ENCODE data around the gene TTC9. TPM values are rescaled to one million over a fixed set of nuclear protein-coding genes. Genes with fewer than 3 reads are reported as not detected.
A peak's percentile ranks its signal among the peaks of the same experiment; 100 is the strongest.

The TTC9 gene
- total RNA-seq, 1 experiment from 2014 or later, result 9.3 TPM

DNA sequence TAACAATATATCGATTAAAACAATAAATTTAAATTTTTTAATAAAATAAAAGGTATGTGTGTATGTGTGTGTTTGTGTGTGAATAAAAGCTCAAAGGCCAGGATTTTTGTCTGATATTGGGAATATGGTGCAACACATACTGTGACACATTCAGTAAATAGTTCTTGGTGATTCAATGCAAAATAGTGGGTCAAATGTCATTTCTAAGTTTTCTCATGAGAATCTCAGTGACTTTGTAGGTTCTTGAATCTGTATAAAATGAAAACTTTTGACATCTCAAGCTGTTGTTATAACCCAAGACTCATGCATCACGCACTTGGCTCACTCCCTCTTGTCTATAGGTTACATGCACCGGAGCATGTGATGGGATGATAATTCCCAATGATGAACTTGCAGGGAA, 25.1 kb upstream of the TTC9 start:
- no peaks in the 10 kb centered on the region for H3F3A ChIP-seq (ENCODE audit: insufficient read depth, low read depth)
- no peaks in the 10 kb centered on the region for H3K79me2 ChIP-seq (ENCODE audit: low read depth)
- H3K9me2 ChIP-seq (ENCODE audit: insufficient read depth), result no peaks in the 10 kb centered on the region
- H3K27me3 ChIP-seq (ENCODE audit: insufficient read depth, low read depth), result no peaks in the 10 kb centered on the region
- CTCF ChIA-PET, result no interaction called here
- no peaks in the 10 kb centered on the region for H4K20me1 ChIP-seq (ENCODE audit: insufficient read depth)
- H3K4me2 ChIP-seq, result peak overlapping the region; percentile 15; the same call in 1 of the 2 replicates
- no peaks in the 10 kb centered on the region for H3K36me3 ChIP-seq (ENCODE audit: low read depth)
- intact Hi-C loops (cut with micrococcal nuclease; ENCODE audit: unreplicated experiment), result no loop called here
- peak in 1 of 2 experiments; percentile 60 for DNase-seq
- H3K27ac ChIP-seq, result peak overlapping the region; percentile 57
- H3K9me3 ChIP-seq (ENCODE audit: insufficient read depth, low read depth), result no peaks in the 10 kb centered on the region
- no TSS peak for BruUV-seq (replicated peaks)
- peaks cover 11% of the 10 kb centered on the region for H3K4me1 ChIP-seq (replicated peaks; ENCODE audit: insufficient read depth)
- no peak overlapping the region for H3K4me3 ChIP-seq
- POLR2A ChIA-PET (ENCODE audit: unreplicated experiment), result interaction anchor here (0.6 kb wide), 1 partner anchor 72 kb away, joined by 9 read pairs; no protein-coding TSS in a partner anchor
- no peak overlapping the region for H2AFZ ChIP-seq
- TF ChIP-seq EZH2 (IDR thresholded peaks at IDR 0.05; ENCODE audit: low read depth), result no peak
- TF ChIP-seq, protein P1, sequence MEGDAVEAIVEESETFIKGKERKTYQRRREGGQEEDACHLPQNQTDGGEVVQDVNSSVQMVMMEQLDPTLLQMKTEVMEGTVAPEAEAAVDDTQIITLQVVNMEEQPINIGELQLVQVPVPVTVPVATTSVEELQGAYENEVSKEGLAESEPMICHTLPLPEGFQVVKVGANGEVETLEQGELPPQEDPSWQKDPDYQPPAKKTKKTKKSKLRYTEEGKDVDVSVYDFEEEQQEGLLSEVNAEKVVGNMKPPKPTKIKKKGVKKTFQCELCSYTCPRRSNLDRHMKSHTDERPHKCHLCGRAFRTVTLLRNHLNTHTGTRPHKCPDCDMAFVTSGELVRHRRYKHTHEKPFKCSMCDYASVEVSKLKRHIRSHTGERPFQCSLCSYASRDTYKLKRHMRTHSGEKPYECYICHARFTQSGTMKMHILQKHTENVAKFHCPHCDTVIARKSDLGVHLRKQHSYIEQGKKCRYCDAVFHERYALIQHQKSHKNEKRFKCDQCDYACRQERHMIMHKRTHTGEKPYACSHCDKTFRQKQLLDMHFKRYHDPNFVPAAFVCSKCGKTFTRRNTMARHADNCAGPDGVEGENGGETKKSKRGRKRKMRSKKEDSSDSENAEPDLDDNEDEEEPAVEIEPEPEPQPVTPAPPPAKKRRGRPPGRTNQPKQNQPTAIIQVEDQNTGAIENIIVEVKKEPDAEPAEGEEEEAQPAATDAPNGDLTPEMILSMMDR (conservative IDR thresholded peaks at IDR 0.05), result no peak

DNA sequence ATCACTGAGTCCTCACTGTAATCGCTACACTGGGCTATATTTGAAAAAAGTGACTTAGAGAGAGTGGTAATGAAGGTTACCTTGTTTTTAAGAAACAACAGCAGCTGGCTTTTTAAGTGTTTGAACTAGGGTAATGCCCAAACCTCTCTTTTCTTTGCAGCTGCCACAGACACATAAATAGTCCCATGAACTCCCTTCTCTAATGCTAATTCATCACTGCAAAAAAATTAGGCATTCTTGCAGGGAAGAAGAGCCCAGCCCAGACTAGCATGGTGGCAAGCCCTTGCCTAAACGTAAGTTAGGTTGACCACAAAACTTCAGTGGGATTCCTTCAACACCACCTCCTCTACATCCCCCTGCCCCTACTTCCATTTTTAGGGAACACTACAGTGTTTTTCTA, 23.4 kb upstream of the TTC9 start:
- TF ChIP-seq EZH2 (IDR thresholded peaks at IDR 0.05; ENCODE audit: low read depth), result no peak
- TF ChIP-seq, protein P1 (conservative IDR thresholded peaks at IDR 0.05), result no peak
- no peaks in the 10 kb centered on the region for H4K20me1 ChIP-seq (ENCODE audit: insufficient read depth)
- H2AFZ ChIP-seq, result no peak overlapping the region
- H3K4me3 ChIP-seq, result no peak overlapping the region
- no peaks in the 10 kb centered on the region for H3F3A ChIP-seq (ENCODE audit: insufficient read depth, low read depth)
- DNase-seq, result no peak
- H3K27ac ChIP-seq, result no peak overlapping the region
- BruUV-seq (replicated peaks), result no TSS peak
- H3K4me1 ChIP-seq (replicated peaks; ENCODE audit: insufficient read depth), result peaks cover 11% of the 10 kb centered on the region
- no peaks in the 10 kb centered on the region for H3K27me3 ChIP-seq (ENCODE audit: insufficient read depth, low read depth)
- CTCF ChIA-PET, result interaction anchor here (0.5 to 0.6 kb wide), 2 partner anchors 190 to 599 kb away, joined by 4 to 17 read pairs; no protein-coding TSS in a partner anchor
- no peak overlapping the region for H3K4me2 ChIP-seq
- POLR2A ChIA-PET (ENCODE audit: unreplicated experiment), result no interaction called here
- H3K79me2 ChIP-seq (ENCODE audit: low read depth), result no peaks in the 10 kb centered on the region
- no peaks in the 10 kb centered on the region for H3K9me2 ChIP-seq (ENCODE audit: insufficient read depth)
- no peaks in the 10 kb centered on the region for H3K36me3 ChIP-seq (ENCODE audit: low read depth)
- intact Hi-C loops (cut with micrococcal nuclease; ENCODE audit: unreplicated experiment), result no loop called here
- no peaks in the 10 kb centered on the region for H3K9me3 ChIP-seq (ENCODE audit: insufficient read depth, low read depth)

DNA sequence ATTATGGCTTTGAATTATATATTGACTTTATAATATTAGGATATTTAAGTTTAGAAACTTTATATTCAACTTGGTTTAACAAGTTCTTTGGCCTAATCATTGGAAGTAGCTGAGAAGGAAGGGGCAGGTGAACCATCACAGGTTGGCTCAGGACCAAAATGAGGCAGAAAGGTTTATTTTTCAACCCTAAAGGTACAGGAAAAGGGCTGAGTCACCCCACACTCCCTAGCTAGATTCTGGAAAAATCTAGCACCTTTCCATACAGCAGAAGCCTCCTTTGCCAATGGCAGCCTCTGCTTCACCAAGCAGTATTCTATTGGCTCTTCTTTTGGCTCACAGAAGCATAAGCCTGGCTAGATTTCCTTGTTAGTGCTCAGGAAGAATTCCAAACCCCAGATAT, 22.0 kb upstream of the TTC9 start:
- H2AFZ ChIP-seq, result no peak overlapping the region
- peaks cover 3% of the 10 kb centered on the region; the same call in 1 of the 2 replicates for H3K9me3 ChIP-seq (ENCODE audit: insufficient read depth, low read depth)
- H3F3A ChIP-seq (ENCODE audit: insufficient read depth, low read depth), result no peaks in the 10 kb centered on the region
- H3K27ac ChIP-seq, result no peak overlapping the region
- POLR2A ChIA-PET (ENCODE audit: unreplicated experiment), result interaction anchor here (0.8 kb wide), 1 partner anchor 190 kb away, joined by 5 read pairs; no protein-coding TSS in a partner anchor
- H3K36me3 ChIP-seq (ENCODE audit: low read depth), result no peaks in the 10 kb centered on the region
- CTCF ChIA-PET, result no interaction called here
- no peak for DNase-seq
- intact Hi-C loops (cut with micrococcal nuclease; ENCODE audit: unreplicated experiment), result no loop called here
- no peak overlapping the region for H3K4me3 ChIP-seq
- H3K4me1 ChIP-seq (replicated peaks; ENCODE audit: insufficient read depth), result peaks cover 11% of the 10 kb centered on the region
- H4K20me1 ChIP-seq (ENCODE audit: insufficient read depth), result no peaks in the 10 kb centered on the region
- BruUV-seq (replicated peaks), result no TSS peak
- H3K79me2 ChIP-seq (ENCODE audit: low read depth), result no peaks in the 10 kb centered on the region
- H3K9me2 ChIP-seq (ENCODE audit: insufficient read depth), result no peaks in the 10 kb centered on the region
- no peaks in the 10 kb centered on the region for H3K27me3 ChIP-seq (ENCODE audit: insufficient read depth, low read depth)
- H3K4me2 ChIP-seq, result no peak overlapping the region
- TF ChIP-seq EZH2 (IDR thresholded peaks at IDR 0.05; ENCODE audit: low read depth), result no peak
- TF ChIP-seq, protein P1 (conservative IDR thresholded peaks at IDR 0.05), result no peak

Measured in PC-9 (cell line).